Trophoblast cell (in vitro differentiated cells and primary cell): ENCODE data around the gene BROX.

Experiments
- DNase-seq, 2 donors: peaks; one replicate each; pipeline ENCODE4 v3.0.0-alpha.2; 2016
- H2AFZ ChIP-seq: 2 replicates; pipeline ENCODE4 v1.6.1; 2013; ENCODE audit warnings: low read length, moderate library complexity, mild to moderate bottlenecking; ENCODE audit not compliant: insufficient read depth, poor library complexity
- H2AK5ac ChIP-seq: 2 replicates; pipeline ENCODE4 v1.6.1; 2013; ENCODE audit warnings: mild to moderate bottlenecking, low read length
- H2BK120ac ChIP-seq: 2 replicates; pipeline ENCODE4 v1.6.1; 2013; ENCODE audit warnings: low read length, mild to moderate bottlenecking, moderate library complexity; ENCODE audit not compliant: insufficient read depth, poor library complexity
- H2BK12ac ChIP-seq: 2 replicates; pipeline ENCODE4 v1.6.1; 2013; ENCODE audit warnings: mild to moderate bottlenecking, low read length, moderate library complexity
- H2BK5ac ChIP-seq: 2 replicates; pipeline ENCODE4 v1.6.1; 2013; ENCODE audit warnings: low read length, low read depth, moderate library complexity, mild to moderate bottlenecking; ENCODE audit not compliant: poor library complexity
- H3K14ac ChIP-seq: 2 replicates; pipeline ENCODE4 v1.6.1; 2013; ENCODE audit warnings: mild to moderate bottlenecking, low read length
- H3K18ac ChIP-seq: 2 replicates; pipeline ENCODE4 v1.6.1; 2013; ENCODE audit warnings: mild to moderate bottlenecking, low read length
- H3K23ac ChIP-seq: 2 replicates; pipeline ENCODE4 v1.6.1; 2013; ENCODE audit warnings: low read length
- H3K27ac ChIP-seq: 2 replicates; pipeline ENCODE4 v1.5.1; 2013; ENCODE audit warnings: low read depth, mild to moderate bottlenecking, inconsistent platforms, low read length, moderate library complexity
- H3K27me3 ChIP-seq: 2 replicates; pipeline ENCODE4 v1.6.1; 2013; ENCODE audit warnings: inconsistent platforms, mild to moderate bottlenecking, low read length, moderate library complexity; ENCODE audit not compliant: insufficient read depth
- H3K36me3 ChIP-seq, 2 experiments: 1 replicate in 1 of 2; 2 replicates in 1 of 2; pipeline ENCODE4 v1.6.1; 2013; ENCODE audit warnings: low read length in 2 of 2, mild to moderate bottlenecking in 2 of 2, moderate library complexity in 1 of 2; ENCODE audit not compliant: insufficient read depth in 2 of 2, control insufficient read depth in 1 of 2
- H3K4ac ChIP-seq: 2 replicates; pipeline ENCODE4 v1.6.1; 2013; ENCODE audit warnings: low read depth, mild to moderate bottlenecking, low read length, moderate library complexity
- H3K4me1 ChIP-seq, 2 experiments: 1 replicate in 1 of 2; 2 replicates in 1 of 2; pipeline ENCODE4 v1.6.1; 2013; ENCODE audit warnings: low read length in 2 of 2, mild to moderate bottlenecking in 2 of 2, moderate library complexity in 1 of 2; ENCODE audit not compliant: insufficient read depth in 2 of 2, control insufficient read depth in 1 of 2
- H3K4me2 ChIP-seq: 2 replicates; pipeline ENCODE4 v1.6.1; 2013; ENCODE audit warnings: inconsistent platforms, mild to moderate bottlenecking, low read length, moderate library complexity
- H3K4me3 ChIP-seq: 2 replicates; pipeline ENCODE4 v1.5.1; 2013; ENCODE audit warnings: mild to moderate bottlenecking, low read depth, low read length, inconsistent platforms
- H3K79me1 ChIP-seq: one replicate; pipeline ENCODE4 v1.6.1; 2013; ENCODE audit warnings: low read length
- H3K79me2 ChIP-seq: 2 replicates; pipeline ENCODE4 v1.6.1; 2013; ENCODE audit warnings: low read length, mild to moderate bottlenecking; ENCODE audit not compliant: control insufficient read depth, insufficient read depth, poor library complexity
- H3K9ac ChIP-seq: 2 replicates; pipeline ENCODE4 v1.6.1; 2013; ENCODE audit warnings: mild to moderate bottlenecking, low read length
- H3K9me3 ChIP-seq: 2 replicates; pipeline ENCODE4 v1.6.1; 2013; ENCODE audit warnings: low read depth, mild to moderate bottlenecking, control low read depth, inconsistent platforms, low read length; ENCODE audit not compliant: insufficient read depth
- H4K12ac ChIP-seq: 2 replicates; pipeline ENCODE4 v1.6.1; 2013; ENCODE audit warnings: low read depth, mild to moderate bottlenecking, low read length, moderate library complexity
- H4K8ac ChIP-seq: 2 replicates; pipeline ENCODE4 v1.6.1; 2013; ENCODE audit warnings: low read depth, mild to moderate bottlenecking, low read length, moderate library complexity
- H4K91ac ChIP-seq: one replicate; pipeline ENCODE4 v1.6.1; 2013; ENCODE audit warnings: low read depth, mild to moderate bottlenecking, low read length, moderate library complexity
- WGBS: extraction: QIAGEN DNeasy Blood & Tissue Kit; methylation state at CpG from one replicate; pipeline ENCODE4 v1.1.7; 2013; ENCODE audit warnings: missing lambda C conversion rate; ENCODE audit not compliant: insufficient read length, insufficient coverage; ENCODE audit errors: extremely low coverage; 5-methylcytosine and 5-hydroxymethylcytosine counted together

Gene BROX

DNA sequence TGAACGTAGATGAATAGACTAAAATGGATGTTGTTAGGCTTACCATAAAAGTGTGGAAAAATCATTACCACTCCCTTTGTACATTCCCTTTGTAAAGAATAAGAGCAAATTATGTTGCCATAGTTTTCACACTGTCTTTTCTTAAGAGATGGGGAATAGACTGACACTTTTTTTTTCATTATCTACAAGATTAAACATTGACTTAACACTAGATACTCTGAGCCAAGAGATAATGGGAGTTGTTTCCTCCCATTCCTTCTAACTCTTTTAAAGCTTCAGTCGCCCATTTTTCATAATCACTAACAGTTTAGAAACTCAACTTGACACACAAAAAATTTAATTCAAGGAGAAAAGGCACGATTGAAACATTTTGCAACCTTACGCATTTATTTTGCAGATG, 10.2 kb upstream of the BROX start:
- H2AK5ac ChIP-seq: no peak overlapping the region
- no peak overlapping the region for H2BK5ac ChIP-seq
- H2AFZ ChIP-seq: no peak overlapping the region
- no peak overlapping the region for H2BK12ac ChIP-seq
- DNase-seq: no peak
- H3K79me2 ChIP-seq: no peaks in the 10 kb centered on the region
- H4K91ac ChIP-seq: no peak overlapping the region
- no peak overlapping the region for H3K27ac ChIP-seq
- H3K4me3 ChIP-seq: no peak overlapping the region
- peaks cover 8 to 9% of the 10 kb centered on the region in 2 experiments for H3K36me3 ChIP-seq
- no peaks in the 10 kb centered on the region for H3K9me3 ChIP-seq
- no peaks in the 10 kb centered on the region for H3K4me1 ChIP-seq
- H3K27me3 ChIP-seq: no peaks in the 10 kb centered on the region
- H3K4ac ChIP-seq: no peak overlapping the region
- no peak overlapping the region for H3K18ac ChIP-seq
- H3K9ac ChIP-seq: no peak overlapping the region
- H3K23ac ChIP-seq: no peak overlapping the region
- no peaks in the 10 kb centered on the region for H3K79me1 ChIP-seq
- H4K8ac ChIP-seq: no peak overlapping the region
- H4K12ac ChIP-seq: no peak overlapping the region
- H2BK120ac ChIP-seq: no peak overlapping the region
- no peak overlapping the region for H3K14ac ChIP-seq
- no peak overlapping the region for H3K4me2 ChIP-seq
- no CpG with 5 or more reads among the region's 4 CpGs for WGBS

DNA sequence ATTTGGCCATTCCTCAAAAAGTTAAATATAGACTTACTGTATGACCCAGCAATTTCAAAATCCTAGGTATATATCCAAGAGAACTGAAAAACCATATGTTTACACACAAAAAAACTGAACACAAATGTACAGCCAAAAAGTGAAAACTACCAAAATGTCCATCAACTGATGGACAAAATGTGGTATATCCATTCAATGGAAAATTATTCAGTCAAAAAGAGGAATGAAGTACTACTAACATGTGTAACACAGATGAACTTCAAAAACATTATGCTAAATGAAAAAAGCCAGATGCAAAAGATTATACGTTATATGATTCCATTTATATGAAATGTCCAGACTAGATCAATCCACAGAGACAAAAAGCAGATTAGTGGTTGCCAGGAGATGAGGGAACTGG, 8.1 kb upstream of the BROX start:
- Histone ChIP-seq H3K4me3 (no peak overlapping the region), H2AFZ (no peak overlapping the region), H3K18ac (no peak overlapping the region), H4K12ac (no peak overlapping the region), H2AK5ac (no peak overlapping the region), H4K8ac (no peak overlapping the region), H3K36me3 (peaks cover 8 to 11% of the 10 kb centered on the region in 2 experiments), H3K79me1 (no peaks in the 10 kb centered on the region), H3K27ac (no peak overlapping the region), H4K91ac (no peak overlapping the region), H3K14ac (no peak overlapping the region), H3K4me1 (no peaks in the 10 kb centered on the region), H3K23ac (no peak overlapping the region), H3K4ac (no peak overlapping the region), H3K9ac (no peak overlapping the region), H3K27me3 (no peaks in the 10 kb centered on the region), H2BK120ac (no peak overlapping the region), H3K9me3 (no peaks in the 10 kb centered on the region), H2BK5ac (no peak overlapping the region), H3K79me2 (peaks cover 2% of the 10 kb centered on the region), H3K4me2 (no peak overlapping the region), H2BK12ac (no peak overlapping the region)
- no CpG with 5 or more reads among the region's 1 CpG for WGBS
- DNase-seq: no peak

DNA sequence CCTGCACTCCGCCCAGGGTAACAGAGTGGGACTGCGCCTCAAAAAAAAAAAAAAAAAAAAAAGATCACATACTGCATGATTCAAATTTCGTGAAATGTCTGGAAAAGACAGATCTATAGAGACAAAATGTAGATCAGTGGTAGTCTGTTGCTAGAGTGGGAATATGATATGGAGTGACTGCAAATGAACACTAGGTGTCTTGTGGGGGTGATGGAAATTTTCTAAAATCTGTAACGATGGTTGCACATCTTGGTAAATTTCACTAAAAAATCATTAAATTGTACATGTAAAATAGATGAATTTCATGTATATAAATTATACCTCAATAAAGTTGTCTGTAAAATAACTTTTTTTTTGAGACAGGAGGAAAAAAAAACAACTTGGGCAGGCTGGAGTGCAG, 5.5 kb upstream of the BROX start:
- Histone ChIP-seq H3K23ac (no peak overlapping the region), H2AK5ac (no peak overlapping the region), H2BK120ac (no peak overlapping the region), H3K27ac (no peak overlapping the region), H2AFZ (no peak overlapping the region), H4K8ac (no peak overlapping the region), H3K4me2 (no peak overlapping the region), H3K4ac (no peak overlapping the region), H2BK5ac (no peak overlapping the region), H3K79me2 (peaks cover 4% of the 10 kb centered on the region), H3K9me3 (no peaks in the 10 kb centered on the region), H3K36me3 (peaks cover 0 to 5% of the 10 kb centered on the region in 2 experiments), H4K12ac (no peak overlapping the region), H3K79me1 (peaks cover 3% of the 10 kb centered on the region), H3K9ac (no peak overlapping the region), H3K14ac (no peak overlapping the region), H3K4me1 (no peaks in the 10 kb centered on the region), H3K27me3 (no peaks in the 10 kb centered on the region), H2BK12ac (no peak overlapping the region), H3K4me3 (no peak overlapping the region), H3K18ac (no peak overlapping the region), H4K91ac (no peak overlapping the region)
- no peak for DNase-seq
- WGBS: no CpG with 5 or more reads among the region's 4 CpGs

DNA sequence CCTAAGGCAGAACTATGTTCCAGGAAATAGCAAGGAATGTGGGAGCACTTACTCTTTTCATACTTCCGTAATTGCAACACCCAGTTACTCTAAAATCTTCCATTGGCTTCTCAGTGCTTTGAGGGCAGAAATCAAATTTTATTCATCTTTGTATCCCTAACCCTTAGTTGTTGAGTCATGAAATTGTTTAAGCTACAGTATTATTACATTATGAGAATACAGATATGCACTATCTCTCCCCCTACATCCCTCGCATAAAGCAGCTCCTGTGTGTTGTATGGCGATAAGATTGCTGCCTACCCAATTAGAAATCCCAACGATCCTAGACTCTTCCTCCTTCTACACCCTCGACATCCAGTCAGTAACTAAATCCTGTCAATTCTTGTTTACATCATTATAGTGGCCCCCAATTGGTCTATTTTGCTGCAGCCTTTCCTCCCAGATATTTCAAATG, 2.6 kb upstream of the BROX start:
- Histone ChIP-seq H3K36me3 (peaks cover 0 to 2% of the 10 kb centered on the region in 2 experiments), H2BK5ac (no peak overlapping the region), H3K27me3 (no peaks in the 10 kb centered on the region), H3K4me2 (no peak overlapping the region), H3K4me1 (no peaks in the 10 kb centered on the region), H4K12ac (no peak overlapping the region), H3K4me3 (no peak overlapping the region), H2BK12ac (no peak overlapping the region), H3K27ac (no peak overlapping the region), H3K9ac (no peak overlapping the region), H3K79me1 (peaks cover 12% of the 10 kb centered on the region), H4K91ac (no peak overlapping the region), H2BK120ac (no peak overlapping the region), H3K79me2 (peaks cover 6% of the 10 kb centered on the region), H3K14ac (no peak overlapping the region), H3K9me3 (no peaks in the 10 kb centered on the region), H3K23ac (no peak overlapping the region), H2AFZ (no peak overlapping the region), H3K4ac (peak overlapping the region; percentile 15), H4K8ac (no peak overlapping the region), H3K18ac (no peak overlapping the region), H2AK5ac (no peak overlapping the region)
- no CpG with 5 or more reads among the region's 5 CpGs for WGBS
- no peak for DNase-seq
